ENCODE results near the gene OR2T33.
"Not testable (repeated sequence)": the region's sequence is repeated elsewhere in the genome, so short reads cannot be mapped to it uniquely, and the experiment has no call there.

Gene OR2T33, protein sequence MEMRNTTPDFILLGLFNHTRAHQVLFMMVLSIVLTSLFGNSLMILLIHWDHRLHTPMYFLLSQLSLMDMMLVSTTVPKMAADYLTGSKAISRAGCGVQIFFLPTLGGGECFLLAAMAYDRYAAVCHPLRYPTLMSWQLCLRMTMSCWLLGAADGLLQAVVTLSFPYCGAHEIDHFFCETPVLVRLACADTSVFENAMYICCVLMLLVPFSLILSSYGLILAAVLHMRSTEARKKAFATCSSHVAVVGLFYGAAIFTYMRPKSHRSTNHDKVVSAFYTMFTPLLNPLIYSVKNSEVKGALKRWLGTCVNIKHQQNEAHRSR
- total RNA-seq = 0 reads per million in 3 donors

DNA sequence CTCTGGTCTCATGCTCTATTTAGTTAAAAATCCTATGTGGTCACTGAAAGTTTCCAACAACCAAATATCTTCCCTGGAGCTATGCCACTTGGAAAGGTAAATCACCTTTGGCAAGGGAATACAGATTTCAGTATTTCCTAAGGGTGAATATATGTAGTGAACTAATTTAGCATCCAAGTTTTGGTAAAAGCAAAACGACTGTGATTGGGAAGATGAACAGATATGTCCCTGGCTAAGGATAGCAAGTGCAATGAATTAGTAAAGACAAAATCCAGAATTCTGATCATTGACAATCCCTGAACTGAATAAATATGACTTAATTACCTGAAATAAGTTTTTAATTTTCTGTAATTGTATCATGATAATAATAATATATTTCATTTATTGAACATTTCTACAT is at the start of gene OR2T33:
OR2T33 (minus strand) TSS at position 101 of the 400 bp plus-strand sequence. CDS start 4,162 bp downstream, outside the sequence.
- H3K4me1 ChIP-seq (ENCODE audit: control insufficient read depth, insufficient read depth, low read length, poor library complexity, severe bottlenecking) = no peaks in the 10 kb centered on the region
- no peaks in the 10 kb centered on the region for H3K9me3 ChIP-seq (ENCODE audit: control insufficient read depth, low read length)
- no peak within 1 kb of the TSS for H3K4me3 ChIP-seq (ENCODE audit: insufficient read depth, low read depth, low read length, poor library complexity, severe bottlenecking)
- H3K36me3 ChIP-seq (ENCODE audit: control insufficient read depth, insufficient read depth, low read length) = no peaks in the 10 kb centered on the region
- H3K27me3 ChIP-seq (replicated peaks; ENCODE audit: control insufficient read depth, insufficient read depth, low read length, poor library complexity, severe bottlenecking) = no peaks in the 10 kb centered on the region
- DNase-seq = no peak
- no peak within 1 kb of the TSS for H3K27ac ChIP-seq (ENCODE audit: insufficient read depth, low read length, poor library complexity, severe bottlenecking)

DNA sequence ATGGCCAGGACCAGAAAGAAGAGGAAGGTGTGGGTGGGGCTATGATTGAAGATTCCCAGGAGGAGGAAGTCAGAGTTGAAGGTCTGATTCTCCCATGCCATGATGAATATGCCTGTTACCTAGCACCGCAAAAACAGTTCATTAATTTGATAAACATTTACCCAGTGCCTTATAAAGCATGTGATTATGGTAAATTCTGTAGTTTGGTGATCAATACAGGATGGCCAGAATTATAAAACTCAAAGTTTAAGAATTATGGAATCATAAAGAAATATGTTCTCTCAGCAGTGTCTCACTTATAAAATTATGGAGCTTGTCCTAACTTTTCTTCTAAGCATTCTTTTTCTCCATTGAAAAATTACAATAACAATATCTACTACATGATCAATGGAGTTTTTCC is 46.7 kb upstream of the OR2T33 start, which contains the start of gene OR2M7:
OR2M7 (minus strand) TSS at position 101 of the 400 bp plus-strand sequence; CDS start at position 101, 0 bp downstream.
- H3K4me3 ChIP-seq (ENCODE audit: insufficient read depth, low read depth, low read length, poor library complexity, severe bottlenecking) = no peak within 1 kb of the TSS
- no peak for DNase-seq
- H3K36me3 ChIP-seq (ENCODE audit: control insufficient read depth, insufficient read depth, low read length) = no peaks in the 10 kb centered on the region
- no peaks in the 10 kb centered on the region for H3K27me3 ChIP-seq (replicated peaks; ENCODE audit: control insufficient read depth, insufficient read depth, low read length, poor library complexity, severe bottlenecking)
- H3K4me1 ChIP-seq (ENCODE audit: control insufficient read depth, insufficient read depth, low read length, poor library complexity, severe bottlenecking) = no peaks in the 10 kb centered on the region
- H3K9me3 ChIP-seq (ENCODE audit: control insufficient read depth, low read length) = no peaks in the 10 kb centered on the region
- H3K27ac ChIP-seq (ENCODE audit: insufficient read depth, low read length, poor library complexity, severe bottlenecking) = no peak within 1 kb of the TSS

DNA sequence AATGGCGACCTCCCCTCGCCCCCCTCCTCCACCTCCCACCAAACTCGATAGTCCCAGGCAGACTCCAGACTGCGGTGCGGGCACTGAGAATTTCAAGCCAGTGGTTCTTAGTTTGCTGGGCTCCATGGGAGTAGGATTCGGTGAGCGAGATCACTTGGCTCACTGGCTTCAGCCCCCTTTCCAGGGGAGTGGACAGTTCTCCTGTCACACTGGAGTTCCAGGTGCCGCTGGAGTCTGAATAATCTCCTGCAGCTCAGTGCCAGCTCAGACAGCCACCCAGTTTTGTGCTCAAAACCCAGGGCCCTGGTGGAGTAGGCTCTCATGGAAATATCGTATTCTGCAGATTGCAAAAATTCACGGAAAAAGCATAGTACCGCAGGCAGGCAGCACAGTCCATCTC is 39.0 kb upstream of the OR2T33 start:
- no peak overlapping the region for H3K27ac ChIP-seq (ENCODE audit: insufficient read depth, low read length, poor library complexity, severe bottlenecking)
- H3K36me3 ChIP-seq (ENCODE audit: control insufficient read depth, insufficient read depth, low read length) = no peaks in the 10 kb centered on the region
- no peaks in the 10 kb centered on the region for H3K9me3 ChIP-seq (ENCODE audit: control insufficient read depth, low read length)
- H3K4me1 ChIP-seq (ENCODE audit: control insufficient read depth, insufficient read depth, low read length, poor library complexity, severe bottlenecking) = no peaks in the 10 kb centered on the region
- H3K27me3 ChIP-seq (replicated peaks; ENCODE audit: control insufficient read depth, insufficient read depth, low read length, poor library complexity, severe bottlenecking) = no peaks in the 10 kb centered on the region
- no peak for DNase-seq
- H3K4me3 ChIP-seq (ENCODE audit: insufficient read depth, low read depth, low read length, poor library complexity, severe bottlenecking) = no peak overlapping the region

DNA sequence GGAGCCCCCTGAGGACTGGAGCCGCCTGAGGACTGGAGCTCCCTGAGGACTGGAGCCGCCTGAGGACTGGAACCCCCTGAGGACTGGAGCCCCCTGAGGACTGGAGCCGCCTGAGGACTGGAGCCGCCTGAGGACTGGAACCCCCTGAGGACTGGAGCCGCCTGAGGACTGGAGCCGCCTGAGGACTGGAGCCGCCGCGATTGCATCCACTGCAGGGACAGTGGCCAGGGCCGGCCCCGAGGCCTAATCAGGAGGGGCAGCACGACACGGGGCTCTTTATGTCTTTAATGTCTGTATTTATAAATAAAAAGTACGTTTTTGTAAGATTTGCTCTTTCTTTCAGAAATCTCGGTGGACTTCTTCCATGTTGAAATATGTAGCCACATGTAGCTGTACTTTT is 29.0 kb upstream of the OR2T33 start:
- DNase-seq; H3K27me3 ChIP-seq (replicated peaks; ENCODE audit: control insufficient read depth, insufficient read depth, low read length, poor library complexity, severe bottlenecking); H3K27ac ChIP-seq (ENCODE audit: insufficient read depth, low read length, poor library complexity, severe bottlenecking); H3K4me3 ChIP-seq (ENCODE audit: insufficient read depth, low read depth, low read length, poor library complexity, severe bottlenecking); H3K4me1 ChIP-seq (ENCODE audit: control insufficient read depth, insufficient read depth, low read length, poor library complexity, severe bottlenecking); H3K36me3 ChIP-seq (ENCODE audit: control insufficient read depth, insufficient read depth, low read length); H3K9me3 ChIP-seq (ENCODE audit: control insufficient read depth, low read length): not testable (repeated sequence)

DNA sequence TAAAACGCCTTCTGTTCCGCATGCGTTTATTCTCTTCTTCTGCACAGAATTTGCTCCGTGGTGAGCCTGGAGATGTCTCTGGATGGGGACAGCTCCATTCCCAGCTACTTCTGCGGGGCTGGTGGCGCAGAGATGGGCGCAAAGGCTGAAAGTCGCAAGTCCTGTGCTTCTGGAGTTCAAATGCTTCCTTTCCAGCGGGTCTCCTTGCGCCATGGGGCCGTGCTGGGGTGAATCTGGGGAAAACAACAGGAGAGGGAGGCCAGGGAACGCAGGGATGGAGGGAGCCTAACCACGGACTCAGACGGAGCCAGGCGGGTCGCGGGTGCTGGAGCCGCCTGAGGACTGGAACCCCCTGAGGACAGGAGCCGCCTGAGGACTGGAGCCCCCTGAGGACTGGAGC is 28.3 kb upstream of the OR2T33 start:
- Histone ChIP-seq H3K9me3 (ENCODE audit: control insufficient read depth, low read length) (no peaks in the 10 kb centered on the region), H3K36me3 (ENCODE audit: control insufficient read depth, insufficient read depth, low read length) (no peaks in the 10 kb centered on the region), H3K27me3 (replicated peaks; ENCODE audit: control insufficient read depth, insufficient read depth, low read length, poor library complexity, severe bottlenecking) (no peaks in the 10 kb centered on the region), H3K27ac (ENCODE audit: insufficient read depth, low read length, poor library complexity, severe bottlenecking) (no peak overlapping the region), H3K4me1 (ENCODE audit: control insufficient read depth, insufficient read depth, low read length, poor library complexity, severe bottlenecking) (no peaks in the 10 kb centered on the region), H3K4me3 (ENCODE audit: insufficient read depth, low read depth, low read length, poor library complexity, severe bottlenecking) (no peak overlapping the region)
- no peak for DNase-seq

DNA sequence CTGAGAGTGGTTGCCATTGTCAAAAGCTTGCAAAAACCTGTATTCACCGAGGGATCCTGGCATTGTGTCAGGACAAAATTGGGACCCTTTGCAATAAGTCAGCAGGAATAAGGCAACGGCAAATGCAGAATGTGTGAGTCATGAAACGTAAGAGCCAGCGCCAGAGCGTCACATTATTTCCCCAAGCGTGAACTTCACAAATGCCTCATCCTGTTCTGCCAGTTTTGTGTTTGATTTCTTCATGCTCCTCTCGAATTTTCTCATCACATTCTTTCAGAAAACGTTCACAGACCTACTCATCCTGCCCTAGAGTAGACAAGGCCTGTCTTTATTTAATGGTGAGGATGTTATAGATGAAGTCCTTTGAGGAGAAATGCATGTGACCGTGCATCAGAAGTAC is 27.9 kb upstream of the OR2T33 start:
- H3K27ac ChIP-seq (ENCODE audit: insufficient read depth, low read length, poor library complexity, severe bottlenecking); H3K9me3 ChIP-seq (ENCODE audit: control insufficient read depth, low read length); H3K4me1 ChIP-seq (ENCODE audit: control insufficient read depth, insufficient read depth, low read length, poor library complexity, severe bottlenecking); H3K27me3 ChIP-seq (replicated peaks; ENCODE audit: control insufficient read depth, insufficient read depth, low read length, poor library complexity, severe bottlenecking); DNase-seq; H3K4me3 ChIP-seq (ENCODE audit: insufficient read depth, low read depth, low read length, poor library complexity, severe bottlenecking); H3K36me3 ChIP-seq (ENCODE audit: control insufficient read depth, insufficient read depth, low read length): not testable (repeated sequence)

DNA sequence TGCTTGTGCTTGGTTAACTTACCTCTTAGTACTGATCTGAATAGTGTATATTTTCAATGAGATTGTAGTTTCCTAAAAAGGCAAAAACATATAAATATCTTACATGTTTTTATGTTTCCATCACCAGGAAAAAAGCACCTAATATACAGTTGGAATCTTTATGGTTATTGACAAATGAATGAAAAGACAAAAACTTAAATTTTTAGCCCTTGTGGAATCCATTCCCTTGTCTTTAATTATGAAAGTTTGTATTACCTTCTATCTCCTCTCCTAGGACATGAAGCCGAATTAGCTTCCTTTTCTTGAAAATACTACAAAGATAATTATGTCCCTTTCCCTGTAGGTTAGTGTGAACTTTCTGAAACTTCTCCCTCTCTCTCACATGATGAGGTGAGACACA is 25.5 kb upstream of the OR2T33 start, which contains the start of gene OR2T12:
OR2T12 (minus strand) TSS at position 101 of the 400 bp plus-strand sequence. CDS start 7,846 bp downstream, outside the sequence.
- Histone ChIP-seq H3K4me1 (ENCODE audit: control insufficient read depth, insufficient read depth, low read length, poor library complexity, severe bottlenecking) (no peaks in the 10 kb centered on the region), H3K27ac (ENCODE audit: insufficient read depth, low read length, poor library complexity, severe bottlenecking) (no peak within 1 kb of the TSS), H3K9me3 (ENCODE audit: control insufficient read depth, low read length) (no peaks in the 10 kb centered on the region), H3K4me3 (ENCODE audit: insufficient read depth, low read depth, low read length, poor library complexity, severe bottlenecking) (no peak within 1 kb of the TSS), H3K36me3 (ENCODE audit: control insufficient read depth, insufficient read depth, low read length) (no peaks in the 10 kb centered on the region), H3K27me3 (replicated peaks; ENCODE audit: control insufficient read depth, insufficient read depth, low read length, poor library complexity, severe bottlenecking) (no peaks in the 10 kb centered on the region)
- no peak for DNase-seq

DNA sequence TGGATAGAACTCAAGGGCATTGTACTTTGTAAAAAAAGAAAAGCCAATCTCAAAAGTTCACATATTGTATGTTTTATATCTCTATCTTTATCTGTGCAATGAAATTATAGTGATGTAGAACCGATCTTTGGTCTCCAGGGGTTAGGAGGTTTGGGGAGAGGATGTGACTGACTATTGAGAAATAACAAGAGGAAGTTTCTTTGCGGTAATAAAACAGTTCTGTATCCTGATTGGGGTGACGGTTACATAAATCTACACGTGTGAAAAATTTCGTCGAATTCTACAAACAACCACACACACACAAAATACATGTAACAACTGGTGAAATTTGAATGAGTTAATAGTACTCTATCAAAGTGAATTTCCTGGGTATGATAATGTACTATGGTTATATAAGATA is 10.6 kb upstream of the OR2T33 start:
- no peak for DNase-seq
- H3K36me3 ChIP-seq (ENCODE audit: control insufficient read depth, insufficient read depth, low read length) = no peaks in the 10 kb centered on the region
- no peak overlapping the region for H3K4me3 ChIP-seq (ENCODE audit: insufficient read depth, low read depth, low read length, poor library complexity, severe bottlenecking)
- no peaks in the 10 kb centered on the region for H3K27me3 ChIP-seq (replicated peaks; ENCODE audit: control insufficient read depth, insufficient read depth, low read length, poor library complexity, severe bottlenecking)
- H3K4me1 ChIP-seq (ENCODE audit: control insufficient read depth, insufficient read depth, low read length, poor library complexity, severe bottlenecking) = no peaks in the 10 kb centered on the region
- H3K9me3 ChIP-seq (ENCODE audit: control insufficient read depth, low read length) = no peaks in the 10 kb centered on the region
- H3K27ac ChIP-seq (ENCODE audit: insufficient read depth, low read length, poor library complexity, severe bottlenecking) = no peak overlapping the region

DNA sequence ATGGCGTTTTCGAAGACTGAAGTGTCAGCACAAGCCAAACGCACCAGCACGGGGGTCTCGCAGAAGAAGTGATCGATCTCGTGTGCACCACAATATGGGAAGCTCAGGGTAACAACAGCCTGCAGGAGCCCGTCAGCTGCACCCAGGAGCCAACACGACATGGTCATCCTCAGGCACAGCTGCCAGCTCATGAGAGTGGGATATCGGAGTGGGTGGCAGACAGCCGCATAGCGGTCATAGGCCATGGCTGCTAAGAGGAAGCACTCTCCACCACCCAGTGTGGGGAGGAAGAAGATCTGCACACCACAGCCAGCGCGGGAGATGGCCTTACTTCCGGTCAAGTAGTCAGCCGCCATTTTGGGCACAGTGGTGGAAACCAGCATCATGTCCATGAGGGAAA is 4.6 kb downstream of the OR2T33 start:
- H3K9me3 ChIP-seq (ENCODE audit: control insufficient read depth, low read length); H3K4me1 ChIP-seq (ENCODE audit: control insufficient read depth, insufficient read depth, low read length, poor library complexity, severe bottlenecking); H3K27ac ChIP-seq (ENCODE audit: insufficient read depth, low read length, poor library complexity, severe bottlenecking); H3K27me3 ChIP-seq (replicated peaks; ENCODE audit: control insufficient read depth, insufficient read depth, low read length, poor library complexity, severe bottlenecking); DNase-seq; H3K36me3 ChIP-seq (ENCODE audit: control insufficient read depth, insufficient read depth, low read length); H3K4me3 ChIP-seq (ENCODE audit: insufficient read depth, low read depth, low read length, poor library complexity, severe bottlenecking): not testable (repeated sequence)

DNA sequence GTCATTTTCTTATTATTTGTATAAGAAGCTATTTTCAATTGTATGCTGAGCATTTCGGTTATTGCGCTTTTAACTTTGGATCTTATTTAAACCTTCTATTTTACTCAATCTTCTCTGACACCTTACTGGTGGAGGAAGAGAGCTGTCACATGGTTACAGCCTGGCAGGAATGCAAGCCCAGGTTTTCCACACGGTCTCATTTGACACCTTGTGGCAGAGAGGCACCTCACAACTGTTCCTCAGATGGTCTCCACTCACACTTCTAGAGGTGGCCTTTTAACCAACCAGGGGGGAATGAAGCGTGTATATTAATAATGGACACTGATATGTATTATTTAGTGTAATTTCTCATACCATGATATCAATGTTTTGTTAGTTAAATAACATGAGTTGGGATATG is 9.6 kb downstream of the OR2T33 start:
- H3K9me3 ChIP-seq (ENCODE audit: control insufficient read depth, low read length) = no peaks in the 10 kb centered on the region
- H3K4me3 ChIP-seq (ENCODE audit: insufficient read depth, low read depth, low read length, poor library complexity, severe bottlenecking) = no peak overlapping the region
- no peak for DNase-seq
- no peaks in the 10 kb centered on the region for H3K4me1 ChIP-seq (ENCODE audit: control insufficient read depth, insufficient read depth, low read length, poor library complexity, severe bottlenecking)
- H3K27me3 ChIP-seq (replicated peaks; ENCODE audit: control insufficient read depth, insufficient read depth, low read length, poor library complexity, severe bottlenecking) = no peaks in the 10 kb centered on the region
- no peaks in the 10 kb centered on the region for H3K36me3 ChIP-seq (ENCODE audit: control insufficient read depth, insufficient read depth, low read length)
- no peak overlapping the region for H3K27ac ChIP-seq (ENCODE audit: insufficient read depth, low read length, poor library complexity, severe bottlenecking)

Measured in effector memory CD4-positive, alpha-beta T cell (primary cell).